GM21717 (cell line): ENCODE measurements around the gene TBX5.

ENCODE experiments used
- ATAC-seq: cut with Tn5 transposase; IDR thresholded peaks from one replicate; pipeline ENCODE4 v1.9.1; 2021; ENCODE audit warnings: mild to moderate bottlenecking, moderate library complexity; ENCODE audit not compliant: unreplicated experiment

TBX5 gene

DNA sequence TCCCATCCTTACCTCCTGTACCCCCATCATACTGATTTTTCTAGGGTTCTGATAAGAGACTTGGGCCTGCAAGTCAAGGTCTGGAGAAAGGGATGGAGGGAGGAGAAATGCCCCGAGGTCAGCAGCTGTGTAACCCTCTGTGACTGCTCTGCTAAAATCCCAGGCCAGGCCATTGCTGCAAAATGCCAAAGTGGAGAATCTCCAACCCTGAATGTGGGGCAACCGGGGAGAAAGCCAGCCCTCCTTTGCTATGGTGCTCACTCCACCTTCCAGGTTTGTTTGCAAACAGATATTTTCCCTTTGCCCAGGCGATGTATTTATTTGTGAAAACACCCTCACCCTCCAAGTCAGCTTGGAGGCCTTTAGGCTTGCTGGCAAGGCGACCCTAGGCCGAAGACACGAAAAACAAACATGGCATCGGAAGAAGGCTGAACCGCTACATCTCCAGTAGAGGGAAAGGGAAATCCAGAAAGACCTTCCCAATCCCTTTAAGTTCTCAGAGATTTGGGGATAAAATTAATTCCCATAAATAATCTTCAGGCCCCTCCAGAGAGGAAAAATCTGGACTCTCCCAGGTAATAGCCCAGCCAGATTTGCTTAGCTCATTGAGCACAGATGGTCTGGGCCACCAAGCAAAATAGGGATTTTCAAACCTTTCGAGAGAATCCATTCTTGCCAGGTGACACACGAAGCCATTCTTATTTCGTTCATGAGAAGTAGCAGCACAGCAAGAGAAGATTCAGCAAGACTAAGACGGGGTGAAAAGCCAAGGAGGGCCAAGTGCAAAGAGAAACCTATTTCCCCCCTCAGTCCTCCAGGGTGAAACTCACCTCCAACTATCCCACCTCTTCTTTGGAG is 1.3 kb upstream of the TBX5 start:
- ATAC-seq = no peak

DNA sequence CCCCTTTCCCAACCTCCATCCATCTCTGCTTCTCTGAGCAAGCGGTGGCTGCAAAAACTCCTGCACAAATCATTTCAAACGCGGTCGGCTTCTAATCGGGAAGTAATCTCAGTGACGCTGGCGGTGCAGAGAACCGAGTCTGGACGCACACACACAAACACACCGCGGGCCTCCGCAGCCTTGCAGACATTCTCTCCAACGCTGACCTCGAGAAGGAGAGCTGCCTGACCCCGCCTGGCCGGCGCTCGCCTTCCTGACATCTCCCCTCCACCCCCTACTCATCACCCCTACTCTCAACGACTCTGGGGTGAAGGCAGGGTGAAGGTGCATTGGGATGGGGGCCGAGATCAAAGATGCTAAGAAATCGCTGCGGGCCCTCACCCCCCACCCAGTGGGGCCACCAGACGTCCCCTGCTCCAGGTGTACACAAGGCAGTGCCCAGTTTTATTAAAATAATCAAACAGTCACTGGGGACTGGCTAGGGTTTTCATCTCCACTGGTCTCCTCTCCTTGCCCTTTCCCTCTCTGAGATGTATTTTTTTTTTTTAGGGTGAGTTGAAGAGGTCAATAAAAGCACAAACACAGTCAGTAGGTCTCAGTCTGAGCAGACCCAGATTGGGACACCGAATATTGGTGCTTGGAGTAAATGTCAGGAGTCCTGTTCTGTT is 506 bp upstream of the TBX5 start:
- ATAC-seq = no peak

GRCh38 chr12:114404926-114405518 is 922 bp downstream of the TBX5 start:
- ATAC-seq = no peak

- ATAC-seq = no peak
Measured at GRCh38 chr12:114404083-114404925, 1.6 kb downstream of the TBX5 start.

DNA sequence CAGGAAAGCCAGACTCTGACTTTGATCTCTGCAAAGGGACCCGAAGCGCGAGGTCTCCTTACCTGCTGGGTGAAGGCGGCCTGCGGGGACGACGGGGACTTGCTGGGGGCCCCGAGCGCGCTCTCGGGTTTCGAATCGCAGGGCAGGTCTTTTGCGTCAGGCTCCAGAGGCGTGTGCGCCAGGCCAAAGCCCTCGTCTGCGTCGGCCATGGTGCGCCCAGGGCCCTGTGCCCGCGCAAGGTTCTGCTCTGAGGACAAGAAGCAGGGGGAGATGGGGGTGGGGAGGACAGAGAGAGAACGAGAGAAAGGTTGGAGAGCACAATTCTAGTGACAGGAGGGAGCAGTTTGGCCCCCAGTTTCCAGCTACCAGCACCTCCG is 2.3 kb downstream of the TBX5 start:
- ATAC-seq = no peak

DNA sequence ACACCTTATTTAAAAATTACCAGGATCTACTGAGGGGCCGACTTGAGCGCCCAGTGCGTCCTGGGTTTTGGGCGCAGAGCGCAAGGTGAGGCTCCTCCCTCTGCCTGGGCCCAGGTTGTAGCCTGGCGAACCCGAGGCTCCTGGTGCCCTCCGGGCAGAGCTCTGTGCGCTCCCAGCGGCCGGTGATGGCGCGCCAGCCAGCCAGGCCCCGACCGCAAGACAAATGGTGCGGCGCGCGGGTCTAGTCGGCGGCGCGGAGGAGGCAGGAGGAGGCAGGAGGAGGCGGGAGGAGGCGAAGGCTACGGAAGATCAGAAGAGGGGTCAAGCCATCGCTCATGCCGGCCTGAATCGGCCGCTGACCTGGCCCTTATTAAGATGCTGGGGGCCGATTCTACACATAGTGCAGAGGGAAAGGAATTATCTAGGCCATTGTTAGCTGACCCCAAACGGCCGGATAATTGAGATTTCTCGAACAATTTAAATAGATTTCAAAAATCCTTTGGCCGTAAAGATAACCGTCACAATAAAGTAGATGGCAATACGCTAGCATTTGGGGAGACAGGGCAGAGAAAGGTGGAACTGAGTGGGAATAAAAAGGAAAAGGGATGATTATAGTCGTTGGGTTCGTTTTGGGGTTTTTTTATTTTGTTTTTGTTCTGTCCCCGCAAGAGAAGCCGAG is 2.8 kb downstream of the TBX5 start:
- no peak for ATAC-seq

DNA sequence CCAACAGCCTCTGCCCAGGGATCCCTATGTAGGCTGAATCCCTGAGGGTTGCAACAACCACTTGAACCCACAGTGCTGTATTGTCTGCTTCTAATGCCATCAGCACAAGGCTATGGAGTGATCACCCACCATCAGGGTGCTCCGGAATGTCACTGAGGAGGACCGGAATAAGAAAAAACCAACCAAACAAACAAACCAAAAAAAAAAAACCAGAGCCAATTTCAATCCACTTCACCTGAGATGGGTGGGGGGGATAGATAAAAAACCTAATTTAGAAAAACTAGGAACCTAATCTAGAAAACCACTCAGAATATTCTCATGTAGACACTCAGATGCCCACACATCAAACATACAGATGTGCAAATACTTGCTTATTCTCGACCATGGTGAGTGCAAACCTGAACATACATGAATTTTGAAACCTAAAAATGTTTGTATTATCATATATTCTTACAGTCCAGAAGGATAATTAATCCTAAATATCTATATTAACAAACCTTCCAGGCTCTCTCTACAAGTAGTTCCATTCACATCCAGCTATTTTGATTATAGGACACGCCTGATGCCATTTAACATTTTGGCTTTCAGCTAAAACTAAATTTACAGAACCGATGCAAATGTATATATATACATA is 3.7 kb downstream of the TBX5 start:
- no peak for ATAC-seq

- no peak for ATAC-seq
Measured at GRCh38 chr12:114401328-114402083, 4.4 kb downstream of the TBX5 start.

- no peak for ATAC-seq
Measured at GRCh38 chr12:114400925-114401324, 5.0 kb downstream of the TBX5 start.

GRCh38 chr12:114400361-114400811 is 5.6 kb downstream of the TBX5 start:
- ATAC-seq = no peak

DNA sequence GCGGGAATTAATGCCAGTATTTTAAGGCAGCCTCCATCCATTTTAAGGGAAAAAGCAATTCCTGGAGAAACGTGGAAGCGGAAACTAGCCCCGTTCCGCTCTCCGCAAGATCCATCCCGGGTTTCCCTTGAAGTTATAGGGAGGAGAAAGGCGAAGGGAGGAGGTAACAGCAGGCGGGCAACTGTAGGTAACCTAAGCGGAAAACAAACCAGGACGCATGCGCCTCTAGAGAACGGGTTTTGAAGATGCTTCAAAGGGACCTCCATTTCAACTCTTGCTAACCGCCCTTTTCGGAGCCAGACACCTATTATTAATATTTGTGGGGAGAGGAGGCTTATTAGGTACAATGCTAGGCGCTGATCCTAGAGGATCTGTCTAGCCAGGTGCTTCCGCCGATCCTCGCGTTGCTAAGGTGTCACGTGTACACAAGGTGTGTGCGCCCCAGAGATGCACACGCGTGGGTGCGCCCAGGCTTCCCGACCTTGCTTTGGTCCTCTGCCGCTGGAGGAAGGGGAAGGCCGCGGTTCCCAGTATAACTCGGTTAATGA is 6.2 kb downstream of the TBX5 start:
- no peak for ATAC-seq

DNA sequence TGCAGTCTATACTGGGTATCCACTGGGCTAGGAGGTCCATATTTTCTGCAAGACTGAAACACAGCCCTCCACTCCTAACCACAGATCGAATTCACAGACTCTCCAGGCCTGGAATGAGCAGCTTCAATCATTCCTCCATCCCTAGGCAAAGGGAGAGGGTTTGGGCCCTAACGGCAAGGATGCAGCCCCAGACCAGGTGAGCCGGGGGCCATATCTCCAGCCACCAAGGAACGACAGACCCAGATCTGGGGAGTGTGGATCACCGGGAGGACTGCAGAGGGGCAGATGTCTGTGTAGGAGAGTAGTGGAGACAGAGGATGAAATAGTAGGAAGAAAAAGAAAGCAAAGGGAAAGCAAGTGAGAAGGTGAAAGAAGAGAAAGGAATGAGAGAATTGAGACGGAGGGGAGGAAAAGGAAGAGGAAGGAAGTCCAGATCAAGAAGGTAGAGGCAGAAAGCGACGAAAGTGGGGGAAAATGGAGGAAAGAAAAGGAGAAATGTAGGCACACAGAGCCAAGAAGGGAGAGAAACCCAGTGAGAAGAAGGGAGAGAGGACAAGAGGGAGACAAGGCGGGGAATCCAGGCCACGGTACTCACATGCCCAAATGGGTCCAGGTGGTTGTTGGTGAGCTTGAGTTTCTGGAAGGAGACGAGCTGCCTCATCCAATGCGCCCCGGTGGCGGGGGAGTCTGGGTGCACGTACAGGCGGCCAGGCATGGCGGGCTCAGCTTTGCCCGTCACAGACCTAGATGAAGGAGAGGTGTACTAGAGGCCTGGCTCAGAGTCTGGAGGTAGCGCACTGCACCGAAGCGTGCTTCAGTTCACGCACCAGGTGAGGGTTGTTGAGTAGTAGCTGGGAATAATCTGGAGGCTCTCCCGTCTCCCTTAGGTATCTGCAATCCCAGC is 7.7 kb downstream of the TBX5 start:
- ATAC-seq = no peak

- ATAC-seq = no peak
Measured at GRCh38 chr12:114396869-114397719, 8.8 kb downstream of the TBX5 start.

- no peak for ATAC-seq
Measured at GRCh38 chr12:114396153-114396868, 9.6 kb downstream of the TBX5 start.

GRCh38 chr12:114395755-114396152 is 10.2 kb downstream of the TBX5 start:
- no peak for ATAC-seq

GRCh38 chr12:114395233-114395632 is 10.7 kb downstream of the TBX5 start:
- no peak for ATAC-seq
